B cell (primary cell): ENCODE results near the gene TEKT2. TPM values are rescaled to one million over a fixed set of nuclear protein-coding genes. Genes with fewer than 3 reads are reported as not detected.

ENCODE experiments used
- ATAC-seq: fragments of 200-7000 bp; cut with Tn5 transposase; one replicate; pipeline ENCODE4 v1.10.0; 2021; ENCODE audit warnings: low read depth, mild to moderate bottlenecking, moderate number of reproducible peaks, moderate library complexity
- CTCF ChIA-PET: fragments of 350-600 bp; sonication (Branson Sonifier 250); formaldehyde crosslinking; loops from one replicate; lab custom pipeline; 2021; ENCODE audit warnings: antibody characterized with exemption, inconsistent platforms; lab: Charles Lee
- POLR2A ChIA-PET: fragments of 350-600 bp; sonication (Branson Sonifier 250); formaldehyde crosslinking; loops from one replicate; lab custom pipeline; 2021; ENCODE audit warnings: antibody characterized with exemption; lab: Charles Lee
- DNase-seq: peaks from one replicate; pipeline ENCODE4 v3.0.0; 2013
- H2AFZ ChIP-seq: 2 replicates; pipeline ENCODE4 v1.6.1; 2012; ENCODE audit warnings: mild to moderate bottlenecking, low read depth, low read length; ENCODE audit not compliant: insufficient read depth, poor library complexity, severe bottlenecking
- H3K27ac ChIP-seq, 2 donors: 1 replicate in 1 of 2; 2 replicates in 1 of 2; pipeline ENCODE4 v1.5.1; 2012 to 2013; ENCODE audit warnings: low read length in 2 of 2, mild to moderate bottlenecking in 2 of 2, moderate library complexity in 1 of 2
- H3K27me3 ChIP-seq, 4 experiments: fragments of 200-600 bp in 1 of 4; sonication (generic) in 1 of 4; replicated peaks in 1 of 4; 1 replicate in 2 of 4; 2 replicates in 2 of 4; pipeline versions ENCODE4 v1.6.1 to v1.7.0; 2013 to 2016; ENCODE audit warnings: low read length in 3 of 4, mild to moderate bottlenecking in 2 of 4, mixed read lengths in 1 of 4, moderate library complexity in 1 of 4; ENCODE audit not compliant: insufficient read depth in 4 of 4, control insufficient read depth in 3 of 4; ENCODE audit errors: control extremely low read depth in 1 of 4
- H3K36me3 ChIP-seq, 2 experiments: replicated peaks in 1 of 2; 1 replicate in 1 of 2; 2 replicates in 1 of 2; pipeline versions ENCODE4 v1.6.1 to v1.7.1; 2013; ENCODE audit warnings: low read length in 1 of 2; ENCODE audit not compliant: insufficient read depth in 2 of 2, control insufficient read depth in 1 of 2; ENCODE audit errors: control extremely low read depth in 1 of 2, extremely low read depth in 1 of 2
- H3K4me1 ChIP-seq, 2 donors: fragments of 200-600 bp in 1 of 2; sonication (generic) in 1 of 2; 1 replicate in 1 of 2; 2 replicates in 1 of 2; pipeline versions ENCODE4 v1.5.1 to v1.6.1; 2013 to 2017; ENCODE audit warnings: low read length in 2 of 2; ENCODE audit not compliant: control insufficient read depth in 2 of 2, insufficient read depth in 2 of 2
- H3K4me2 ChIP-seq: replicated peaks from 2 replicates; pipeline ENCODE3; 2012; ENCODE audit warnings: mild to moderate bottlenecking, low read depth, low read length; ENCODE audit not compliant: poor library complexity, severe bottlenecking
- H3K4me3 ChIP-seq, 5 experiments: fragments of 200-600 bp in 1 of 5; sonication (generic) in 1 of 5; 1 replicate in 3 of 5; 2 replicates in 2 of 5; pipeline versions ENCODE4 v1.5.1 to v1.7.0; 2011 to 2016; ENCODE audit warnings: low read length in 4 of 5, mild to moderate bottlenecking in 4 of 5, low read depth in 2 of 5, control low read depth in 1 of 5, moderate library complexity in 1 of 5; ENCODE audit not compliant: insufficient read depth in 1 of 5; ENCODE audit errors: control extremely low read depth in 1 of 5, extremely low read depth in 1 of 5
- H3K79me2 ChIP-seq: fragments of 200-600 bp; sonication (generic); one replicate; pipeline ENCODE4 v1.6.0; 2016; ENCODE audit warnings: low read length; ENCODE audit not compliant: control insufficient read depth, insufficient read depth
- H3K9ac ChIP-seq: fragments of 200-600 bp; sonication (generic); 2 replicates; pipeline ENCODE4 v1.6.1; 2017; ENCODE audit warnings: mild to moderate bottlenecking, low read length, moderate library complexity
- H3K9me3 ChIP-seq, 3 donors: one replicate each; pipeline versions ENCODE4 v1.6.1 to v1.7.1; 2013; ENCODE audit warnings: low read length in 2 of 3; ENCODE audit not compliant: control insufficient read depth in 2 of 3, insufficient read depth in 1 of 3; ENCODE audit errors: control extremely low read depth in 1 of 3
- H4K20me1 ChIP-seq: 2 replicates; pipeline ENCODE4 v1.6.0; 2012; ENCODE audit warnings: mild to moderate bottlenecking, low read length; ENCODE audit not compliant: insufficient read depth, control insufficient read depth, poor library complexity, severe bottlenecking
- H3K27ac Mint-ChIP-seq: one replicate; pipeline ENCODE4 v1.8.0; 2021; ENCODE audit warnings: mixed read lengths
- H3K27me3 Mint-ChIP-seq: one replicate; pipeline ENCODE4 v1.8.0; 2021; ENCODE audit warnings: mixed read lengths
- H3K4me1 Mint-ChIP-seq: one replicate; pipeline ENCODE4 v1.8.0; 2021; ENCODE audit warnings: mixed read lengths
- H3K4me3 Mint-ChIP-seq: one replicate; pipeline ENCODE4 v1.8.0; 2021; ENCODE audit warnings: mixed read lengths
- H3K9me3 Mint-ChIP-seq: one replicate; pipeline ENCODE4 v1.8.0; 2022; ENCODE audit warnings: mixed read lengths; ENCODE audit not compliant: insufficient read depth
- EZH2 ChIP-seq: IDR thresholded peaks from 2 replicates; pipeline ENCODE4 v1.6.1; 2012; ENCODE audit warnings: borderline replicate concordance, low read depth, mild to moderate bottlenecking, moderate library complexity, low read length; ENCODE audit not compliant: insufficient read depth, poor library complexity, severe bottlenecking
- WGBS: methylation state at CpG from one replicate; pipeline ENCODE4 v1.1.5; 2013; ENCODE audit warnings: missing lambda C conversion rate; ENCODE audit not compliant: insufficient coverage; 5-methylcytosine and 5-hydroxymethylcytosine counted together
- intact Hi-C: fragments of 100-400 bp; cut with micrococcal nuclease; formaldehyde crosslinking; loops from one replicate; pipeline ENCODE4 v1.10.0; 2022
- polyA plus RNA-seq: library from polyadenylated mRNA; depleted of rRNA; stranded (reverse); fragments of >200 nt; gene quantifications from 2 replicates; pipeline ENCODE4 v1.2.3, GENCODE V29; 2012
- total RNA-seq, 2 donors: library from RNA; stranded (reverse); fragments of 120-200 nt in 1 of 2; gene quantifications; 1 replicate in 1 of 2; 2 replicates in 1 of 2; pipeline versions ENCODE4 v1.2.3 to v1.2.4, GENCODE V29; 2013 to 2022
- TF ChIP-seq, protein P1 (sequence below): fragments of 200-600 bp; IDR thresholded peaks from one replicate; pipeline ENCODE4 v1.8.0; 2022; ENCODE audit warnings: antibody characterized with exemption, mild to moderate bottlenecking

The TEKT2 gene
- total and polyA plus RNA-seq, 2 donors (not counting 1 experiment from before 2014, with no cell fraction given) = not detected

DNA sequence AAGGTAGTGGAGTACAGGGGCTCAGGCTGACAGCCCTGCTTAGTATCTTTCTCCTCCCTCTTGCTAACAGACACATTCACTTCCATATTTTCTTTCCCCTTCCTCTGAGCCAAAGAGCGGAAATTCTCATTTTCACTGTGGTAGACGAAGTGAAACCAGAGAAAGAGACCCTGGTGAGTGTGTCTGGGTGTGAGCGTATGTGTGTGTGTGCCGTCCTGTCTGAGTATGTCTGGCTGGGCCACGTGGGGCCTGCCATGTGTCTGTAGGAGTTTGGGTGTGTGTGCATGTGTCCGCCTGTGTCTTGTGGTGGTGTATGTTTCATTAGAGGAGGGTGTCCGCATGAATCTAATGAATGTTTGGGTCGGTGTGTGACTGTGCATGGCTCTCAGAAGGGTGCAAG, 39.5 kb downstream of the TEKT2 start:
- Histone ChIP-seq H3K9ac (peak overlapping the region; percentile 49), H4K20me1 (no peaks in the 10 kb centered on the region), H3K4me3 (peak overlapping the region in 2 of 5 experiments; percentile 27 to 31), H3K27ac (peak overlapping the region in 1 of 2 donors; percentile 53), H3K36me3 (no peaks in the 10 kb centered on the region), H3K27me3 (peaks cover 0 to 22% (median 2%) of the 10 kb centered on the region in 4 experiments), H3K4me2 (peak overlapping the region; percentile 74), H3K4me1 (peaks cover 28% of the 10 kb centered on the region in 2 donors), H2AFZ (peak overlapping the region; percentile 59), H3K9me3 (no peaks in the 10 kb centered on the region), H3K79me2 (no peaks in the 10 kb centered on the region)
- Mint-ChIP-seq H3K27ac (peak overlapping the region; percentile 68), H3K27me3 (peaks cover 8% of the 10 kb centered on the region), H3K4me3 (peak overlapping the region; percentile 79), H3K4me1 (peaks cover 32% of the 10 kb centered on the region), H3K9me3 (no peaks in the 10 kb centered on the region)
- WGBS = 24% methylated on average over 8 of the region's 8 CpGs
- intact Hi-C loops = no loop called here
- DNase-seq (peak; percentile 79), ATAC-seq (peak; percentile 75)
- POLR2A ChIA-PET = no interaction called here
- CTCF ChIA-PET = no interaction called here
- no peak for TF ChIP-seq EZH2
- TF ChIP-seq, protein P1, sequence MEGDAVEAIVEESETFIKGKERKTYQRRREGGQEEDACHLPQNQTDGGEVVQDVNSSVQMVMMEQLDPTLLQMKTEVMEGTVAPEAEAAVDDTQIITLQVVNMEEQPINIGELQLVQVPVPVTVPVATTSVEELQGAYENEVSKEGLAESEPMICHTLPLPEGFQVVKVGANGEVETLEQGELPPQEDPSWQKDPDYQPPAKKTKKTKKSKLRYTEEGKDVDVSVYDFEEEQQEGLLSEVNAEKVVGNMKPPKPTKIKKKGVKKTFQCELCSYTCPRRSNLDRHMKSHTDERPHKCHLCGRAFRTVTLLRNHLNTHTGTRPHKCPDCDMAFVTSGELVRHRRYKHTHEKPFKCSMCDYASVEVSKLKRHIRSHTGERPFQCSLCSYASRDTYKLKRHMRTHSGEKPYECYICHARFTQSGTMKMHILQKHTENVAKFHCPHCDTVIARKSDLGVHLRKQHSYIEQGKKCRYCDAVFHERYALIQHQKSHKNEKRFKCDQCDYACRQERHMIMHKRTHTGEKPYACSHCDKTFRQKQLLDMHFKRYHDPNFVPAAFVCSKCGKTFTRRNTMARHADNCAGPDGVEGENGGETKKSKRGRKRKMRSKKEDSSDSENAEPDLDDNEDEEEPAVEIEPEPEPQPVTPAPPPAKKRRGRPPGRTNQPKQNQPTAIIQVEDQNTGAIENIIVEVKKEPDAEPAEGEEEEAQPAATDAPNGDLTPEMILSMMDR = no peak

DNA sequence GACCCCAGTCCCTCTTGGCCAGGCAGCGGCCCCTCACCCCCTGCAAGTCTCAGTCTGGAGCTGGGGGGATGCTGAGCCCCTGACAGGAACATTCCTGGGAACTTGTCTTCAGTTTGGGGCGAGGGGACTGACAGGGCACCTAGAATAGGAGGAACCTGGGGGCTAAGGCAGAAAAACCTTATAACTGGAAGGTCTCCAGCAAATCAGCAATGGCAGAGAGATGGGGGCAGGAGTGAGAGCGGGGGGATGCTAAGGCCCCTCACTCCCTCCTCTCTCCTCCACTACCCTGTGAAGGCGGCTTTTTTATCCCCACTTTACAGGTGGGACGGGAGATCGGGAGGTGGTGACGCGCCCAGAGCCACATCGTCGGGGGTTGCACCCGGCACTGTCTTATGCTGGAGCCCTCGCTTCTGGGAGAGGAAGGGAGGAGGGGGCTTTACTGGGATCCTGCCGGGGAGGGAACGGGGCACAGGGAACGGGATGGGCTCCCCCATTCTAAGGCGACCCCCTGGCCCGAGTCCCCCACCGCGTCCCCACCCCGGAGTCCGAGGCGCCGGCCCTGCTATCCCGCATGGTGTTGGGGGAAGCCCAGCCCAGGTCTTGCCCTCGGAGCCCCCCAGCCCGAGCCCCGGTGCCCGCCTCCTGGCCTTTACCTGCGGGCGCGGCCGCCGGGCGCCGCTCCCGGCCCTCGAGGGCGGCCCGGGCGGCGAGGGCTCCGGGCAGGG, 40.7 kb downstream of the TEKT2 start:
- Histone ChIP-seq H3K4me3 (no peak overlapping the region), H3K4me2 (peak overlapping the region; percentile 82), H3K79me2 (no peaks in the 10 kb centered on the region), H2AFZ (no peak overlapping the region), H3K9me3 (no peaks in the 10 kb centered on the region), H4K20me1 (no peaks in the 10 kb centered on the region), H3K4me1 (peaks cover 28% of the 10 kb centered on the region in 2 donors), H3K27me3 (peaks cover 0 to 22% (median 2%) of the 10 kb centered on the region in 4 experiments), H3K27ac (no peak overlapping the region), H3K36me3 (no peaks in the 10 kb centered on the region), H3K9ac (no peak overlapping the region)
- Mint-ChIP-seq H3K27ac (no peak overlapping the region), H3K4me3 (peak overlapping the region; percentile 74), H3K4me1 (peaks cover 32% of the 10 kb centered on the region), H3K9me3 (no peaks in the 10 kb centered on the region), H3K27me3 (peaks cover 8% of the 10 kb centered on the region)
- ATAC-seq = no peak
- POLR2A ChIA-PET = no interaction called here
- TF ChIP-seq EZH2 = no peak
- peak; percentile 26 for DNase-seq
- intact Hi-C loops = no loop called here
- 32% methylated on average over 40 of the region's 42 CpGs for WGBS
- CTCF ChIA-PET = no interaction called here
